HG03571 (cell line): ENCODE data around the gene NPEPL1.
"Not testable (repeated sequence)": the region's sequence is repeated elsewhere in the genome, so short reads cannot be mapped to it uniquely, and the experiment has no call there.

Source experiments
- ATAC-seq: cut with Tn5 transposase; IDR thresholded peaks from one replicate; pipeline ENCODE4 v1.9.1; 2021; ENCODE audit not compliant: unreplicated experiment

Gene NPEPL1

DNA sequence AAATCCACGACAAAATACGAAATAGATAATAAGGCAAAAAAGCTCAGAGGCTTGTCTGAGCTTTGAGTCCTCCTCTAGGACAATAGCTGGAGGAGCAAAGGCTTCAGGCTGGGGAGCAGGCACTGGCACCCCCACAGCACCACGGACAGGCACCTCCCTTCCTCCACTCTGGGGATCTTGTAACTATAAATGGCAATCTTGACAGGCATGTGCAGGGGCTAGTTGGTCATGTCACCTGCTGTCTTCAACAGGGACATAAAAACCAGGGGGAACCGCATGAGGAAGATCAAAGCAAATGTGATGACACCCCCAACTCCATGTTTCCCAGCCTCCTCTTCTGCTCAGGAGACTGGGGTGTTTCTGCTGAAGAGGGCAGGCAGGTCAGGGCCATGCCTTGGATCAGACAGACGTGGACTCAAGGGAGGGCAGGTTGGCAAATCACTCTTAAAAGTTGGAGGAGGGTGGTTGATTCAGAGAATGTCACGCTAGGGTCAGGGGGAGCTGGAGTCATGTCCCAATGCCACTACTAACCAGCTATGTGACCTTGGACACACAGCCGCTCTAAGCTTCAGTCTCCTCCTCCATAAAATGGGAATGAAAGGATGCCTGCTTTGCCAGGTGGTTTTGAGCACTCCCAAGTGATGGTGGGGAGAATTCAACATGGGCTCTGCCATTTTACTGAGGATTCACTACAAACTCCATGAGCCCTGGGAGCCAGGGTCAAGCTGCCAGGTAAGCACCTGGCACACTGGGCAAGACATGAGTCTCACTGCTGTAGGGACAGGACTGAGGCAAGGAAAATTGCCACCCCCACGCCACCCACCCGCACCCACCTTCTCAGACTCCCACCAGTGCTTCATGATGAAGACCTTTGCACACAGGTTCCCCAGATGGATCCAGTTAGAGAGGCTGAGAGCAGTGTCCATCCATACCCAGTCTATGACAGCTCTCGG lies 48.0 kb downstream of the NPEPL1 start:
- ATAC-seq, result no peak

DNA sequence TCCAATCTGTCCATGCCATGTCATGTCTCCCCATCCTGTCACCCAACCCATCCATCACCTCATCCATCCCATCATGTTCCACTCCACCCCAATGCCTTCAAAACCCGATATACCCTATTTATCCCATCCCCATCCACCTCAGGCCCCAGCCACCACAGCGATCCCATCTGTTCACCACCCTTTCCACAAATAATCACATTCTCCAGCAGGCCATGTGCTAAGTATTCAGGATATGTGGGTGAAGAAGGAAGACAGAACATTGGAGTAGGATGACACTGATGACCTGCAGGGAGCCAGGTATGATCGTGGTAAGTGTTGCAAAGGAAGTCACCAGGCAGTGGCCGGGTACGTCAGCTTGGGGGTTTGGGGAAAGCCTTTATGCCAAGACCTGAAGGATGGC lies 48.8 kb downstream of the NPEPL1 start:
- ATAC-seq, result no peak

DNA sequence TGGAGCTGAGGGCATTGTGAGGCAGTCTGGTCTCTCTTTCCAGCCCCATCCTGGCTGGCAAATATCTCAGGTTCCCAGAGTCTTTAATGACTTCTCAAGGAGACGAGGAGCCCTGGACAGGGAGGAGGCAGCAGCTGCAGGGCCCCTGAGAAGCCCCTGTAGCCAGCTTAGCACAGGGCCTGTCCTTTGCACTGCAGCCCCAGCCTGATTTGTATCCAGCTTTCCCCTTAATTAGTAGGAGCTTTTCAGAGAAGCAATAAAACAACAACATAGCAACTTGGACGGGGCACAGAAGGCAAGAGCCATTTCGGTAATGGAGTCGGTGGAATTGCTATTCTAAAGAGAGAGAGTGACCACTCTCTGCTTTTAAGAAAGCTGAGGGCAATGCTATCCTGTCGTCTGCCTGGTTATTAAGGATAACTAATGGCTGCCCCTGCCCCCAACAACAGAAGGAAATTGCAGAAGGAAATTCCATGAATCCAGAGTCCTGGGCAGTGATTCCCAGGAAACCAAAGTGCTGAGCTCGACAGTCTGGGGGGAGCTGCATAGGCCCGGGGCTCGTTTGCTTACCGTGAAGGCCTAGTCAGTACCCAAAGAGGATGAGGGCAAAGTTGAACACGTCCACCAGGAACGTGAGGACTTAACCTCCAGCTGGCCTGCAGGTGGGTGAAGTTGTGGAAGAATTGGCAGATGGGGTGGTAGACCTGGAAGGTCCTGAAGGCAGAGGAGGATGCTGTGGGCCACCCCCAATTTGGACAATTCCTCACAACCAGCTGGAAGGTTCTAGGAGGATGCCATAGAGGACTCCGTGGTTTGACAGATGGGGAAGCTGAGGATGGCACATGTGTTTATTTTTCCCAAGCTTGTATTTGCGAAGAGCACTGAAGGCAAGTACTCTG lies 50.3 kb downstream of the NPEPL1 start:
- no peak for ATAC-seq

DNA sequence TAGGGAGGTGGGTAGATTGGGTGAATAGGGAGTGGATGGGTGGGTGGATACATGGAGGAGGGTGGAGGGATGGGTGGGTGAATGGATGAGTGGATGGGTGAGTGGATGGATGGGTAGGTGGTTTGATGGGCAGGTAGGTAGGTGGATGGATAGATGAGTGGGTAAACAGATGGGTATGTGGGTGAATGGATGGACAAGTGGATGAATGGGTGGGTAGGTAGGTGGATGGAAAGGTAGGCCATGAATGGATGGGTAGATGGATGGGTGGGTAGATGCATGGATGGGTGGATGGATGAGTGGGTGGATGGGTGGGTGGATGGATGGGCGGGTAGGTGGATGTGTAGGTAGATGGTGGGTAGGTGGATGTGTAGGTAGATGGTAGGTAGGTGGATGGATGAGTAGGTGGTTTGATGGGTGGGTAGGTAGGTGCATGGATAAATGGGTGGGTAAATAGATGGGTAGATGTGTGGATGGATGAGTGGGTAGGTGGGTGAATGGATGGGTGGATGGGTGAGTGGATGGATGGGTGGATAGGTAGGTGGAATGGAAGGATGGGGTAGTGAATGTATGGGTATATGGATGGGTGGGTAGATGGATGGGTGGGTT lies 51.4 kb downstream of the NPEPL1 start:
- no peak for ATAC-seq

DNA sequence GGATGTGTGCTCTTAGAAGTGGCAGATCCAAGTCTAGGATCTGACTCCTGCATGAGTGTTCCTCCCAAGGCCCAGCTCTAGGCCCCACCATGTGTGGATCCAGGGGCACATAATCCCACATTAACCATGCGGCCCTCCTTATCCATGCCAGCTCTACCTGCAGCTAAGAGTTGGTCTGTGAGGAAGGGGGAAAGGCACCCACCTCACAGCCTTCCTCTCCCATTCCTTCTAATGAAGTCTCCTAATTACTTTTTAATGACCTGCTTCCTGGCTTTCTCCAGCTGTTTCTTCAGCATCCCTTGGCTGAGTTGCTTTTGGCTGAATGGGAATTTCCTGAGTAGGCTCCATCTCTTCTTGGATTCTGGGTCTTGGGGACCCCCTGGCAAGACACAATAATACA lies 52.2 kb downstream of the NPEPL1 start:
- ATAC-seq, result no peak

DNA sequence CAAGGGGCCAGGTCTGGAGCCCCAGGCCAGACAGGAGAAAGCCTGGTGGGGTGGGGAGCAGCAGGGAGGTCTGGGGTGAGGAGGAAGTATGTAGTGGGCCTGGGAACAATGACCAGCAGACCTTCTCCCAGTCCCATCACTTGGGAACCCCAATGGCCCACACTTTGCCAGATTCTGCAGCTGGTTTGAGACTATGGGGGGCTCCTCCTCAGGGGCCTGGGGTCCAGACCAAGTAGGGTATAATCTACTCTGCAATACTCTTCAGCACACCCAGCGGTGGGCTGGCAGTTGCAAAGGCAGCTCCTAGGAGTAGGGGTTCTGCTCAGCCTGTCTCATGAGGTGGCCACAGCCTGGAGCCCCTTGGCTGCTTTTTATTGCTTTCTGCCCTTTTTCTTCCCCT lies 52.8 kb downstream of the NPEPL1 start:
- ATAC-seq, result no peak

DNA sequence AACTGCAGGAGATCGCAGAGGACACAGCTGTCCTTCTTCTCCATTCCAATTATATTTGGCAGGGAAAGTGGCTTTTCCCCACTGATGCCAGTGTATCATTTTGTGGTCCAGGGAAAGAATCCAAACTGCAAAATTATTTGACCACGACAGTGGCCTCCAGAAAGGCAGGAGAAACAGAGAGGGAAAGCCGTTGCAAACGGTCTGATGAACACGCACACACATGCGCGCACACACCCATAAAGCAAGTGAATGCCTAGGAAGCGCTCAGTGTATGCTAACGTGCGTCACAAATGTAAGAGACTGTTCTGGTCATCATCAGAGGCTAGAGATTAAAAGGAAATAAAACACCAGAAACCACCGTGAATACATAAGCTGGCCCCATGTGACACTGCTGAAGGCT lies 54.0 kb downstream of the NPEPL1 start:
- ATAC-seq, result no peak

DNA sequence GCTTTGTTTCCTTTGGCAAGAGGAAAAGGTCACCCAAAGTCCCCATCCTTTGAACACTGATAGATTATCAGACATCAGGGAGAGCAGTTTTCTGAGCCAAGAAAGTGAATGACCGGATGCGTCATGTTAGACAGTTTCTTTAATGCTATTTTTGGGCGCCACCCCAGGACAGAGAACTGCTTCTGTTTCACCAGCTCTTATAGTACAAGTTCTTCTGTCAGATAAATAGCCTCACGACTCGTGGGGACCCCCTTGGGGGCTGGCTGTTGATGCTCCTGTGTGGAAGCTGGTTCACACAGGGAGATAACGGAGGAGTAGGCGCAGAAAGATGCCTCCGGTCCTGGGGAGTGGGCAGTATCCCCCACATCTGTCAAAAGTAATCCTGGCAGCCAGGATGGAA lies 54.6 kb downstream of the NPEPL1 start:
- no peak for ATAC-seq

DNA sequence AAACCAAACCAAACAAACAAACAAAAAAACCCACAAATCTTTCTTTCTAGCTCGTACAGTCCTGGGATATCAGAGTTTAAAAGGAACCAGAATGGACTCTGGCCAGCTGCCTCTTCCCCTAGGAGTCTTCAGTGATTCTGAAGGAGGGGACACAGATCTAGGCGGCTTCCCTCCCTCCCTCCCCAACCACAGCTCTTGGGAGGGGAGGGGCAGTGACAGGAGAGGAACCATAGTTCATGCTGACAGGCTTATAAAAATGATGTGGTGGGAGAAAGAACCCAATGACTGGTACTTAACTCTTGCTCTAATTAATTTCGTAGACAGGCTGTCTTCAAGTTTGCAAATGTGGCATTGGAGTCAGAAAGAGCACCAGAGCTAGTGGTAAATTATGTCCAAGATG lies 56.0 kb downstream of the NPEPL1 start:
- ATAC-seq, result no peak

DNA sequence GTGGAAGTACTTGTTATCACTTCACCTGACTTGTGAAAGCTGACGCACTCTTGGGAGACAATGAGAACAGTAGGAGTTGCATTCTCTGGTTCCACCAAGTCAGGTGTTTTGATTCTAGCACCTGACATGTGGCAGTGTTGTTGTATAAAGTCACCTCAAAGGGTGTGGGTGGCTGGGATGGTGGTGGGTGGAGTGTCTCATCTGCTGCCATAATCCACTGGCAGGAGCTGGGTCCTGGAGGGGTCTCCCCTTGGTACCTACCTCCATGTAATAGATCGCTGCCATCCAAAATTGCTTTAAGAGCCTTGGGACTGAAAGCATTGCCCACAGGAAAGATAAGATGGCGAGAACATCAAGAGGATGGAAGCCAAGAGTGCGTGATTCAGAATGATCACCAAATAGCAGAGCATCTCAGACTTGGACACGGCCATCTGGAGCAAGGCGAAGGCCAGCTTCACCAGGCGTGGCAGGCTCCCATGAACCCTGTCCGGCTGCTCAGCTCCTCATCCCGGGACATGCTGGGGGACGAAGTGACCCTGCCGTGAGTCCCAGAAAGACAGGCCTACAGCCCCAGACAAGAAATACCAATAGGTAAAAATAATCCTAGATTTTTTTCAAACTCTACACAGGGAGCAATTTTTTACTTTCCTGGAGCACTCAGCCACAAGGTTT lies 56.6 kb downstream of the NPEPL1 start:
- no peak for ATAC-seq

DNA sequence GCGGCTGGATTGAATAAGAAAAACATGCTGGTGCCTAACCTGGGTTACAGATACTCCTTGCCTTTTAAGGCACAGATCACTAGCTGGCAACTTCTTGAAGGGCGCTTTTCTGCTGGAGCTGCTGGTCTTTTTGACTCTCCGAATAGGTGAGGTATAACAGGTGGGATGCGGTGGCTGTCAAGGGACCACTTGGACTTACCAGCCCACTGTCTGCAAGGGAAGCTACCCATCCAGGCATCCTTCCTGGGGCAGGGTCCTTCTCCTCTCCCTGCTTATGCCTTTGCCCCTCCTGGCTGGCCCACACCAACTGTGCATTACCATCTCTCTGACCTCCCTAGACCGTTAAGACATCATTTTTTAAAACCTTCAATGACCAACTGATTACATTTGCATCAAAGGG lies 57.4 kb downstream of the NPEPL1 start:
- ATAC-seq, result no peak

DNA sequence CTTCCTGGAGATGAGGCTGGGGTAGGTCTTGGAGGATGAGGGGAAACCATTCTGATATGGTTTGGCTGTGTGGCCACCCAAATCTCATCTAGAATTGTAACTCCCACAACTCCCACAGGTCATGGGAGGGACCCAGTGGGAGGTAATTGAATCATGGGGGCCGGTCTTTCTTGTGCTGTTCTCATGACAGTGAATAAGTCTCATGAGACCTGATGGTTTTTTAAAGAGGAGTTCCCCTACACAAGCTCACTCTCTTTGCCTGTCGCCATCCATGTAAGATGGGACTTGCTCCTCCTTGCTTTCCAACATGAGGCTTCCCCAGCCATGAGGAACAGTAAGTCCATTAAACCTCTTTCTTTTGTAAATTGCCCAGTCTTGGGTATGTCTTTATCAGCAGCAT lies 58.1 kb downstream of the NPEPL1 start:
- ATAC-seq, result not testable (repeated sequence)

DNA sequence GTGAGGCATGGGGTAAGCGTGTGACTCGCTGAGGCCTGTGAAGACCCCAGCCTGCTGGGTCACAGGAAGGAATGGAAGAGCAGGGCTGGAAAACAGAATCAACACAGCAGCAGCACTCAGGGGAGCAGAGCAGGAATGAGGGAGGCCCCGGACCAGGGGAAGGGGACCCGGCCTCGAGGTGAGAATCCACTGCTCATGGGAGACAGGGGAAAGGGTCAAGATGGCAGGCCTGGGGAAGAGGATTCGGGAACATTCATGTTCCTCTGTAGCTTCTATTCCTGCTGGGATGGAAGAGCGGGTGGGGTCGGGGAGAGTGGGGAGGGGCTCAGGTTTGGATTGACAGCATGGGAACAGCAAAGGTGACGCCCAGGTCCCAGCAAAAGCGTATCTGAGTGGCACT lies 59.4 kb downstream of the NPEPL1 start:
- no peak for ATAC-seq

DNA sequence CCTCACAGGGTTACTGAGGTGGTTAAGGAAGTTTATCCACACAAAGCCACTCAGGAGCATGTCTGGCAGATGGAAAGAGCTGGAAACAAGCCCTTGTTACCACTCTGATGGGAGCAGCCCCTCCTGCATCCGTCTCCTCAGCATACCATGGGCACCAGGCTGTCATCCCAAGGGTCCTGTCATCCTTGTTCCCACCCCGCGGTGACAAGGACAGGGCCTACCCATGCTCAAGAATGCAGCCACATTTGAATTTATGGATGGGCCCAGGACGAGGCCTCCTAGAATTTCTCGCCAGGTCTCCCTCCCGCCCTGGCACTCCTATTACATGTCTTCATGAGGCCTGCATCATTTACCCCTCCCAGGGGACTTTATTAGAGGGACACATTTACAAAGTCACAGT lies 60.0 kb downstream of the NPEPL1 start:
- ATAC-seq, result no peak

DNA sequence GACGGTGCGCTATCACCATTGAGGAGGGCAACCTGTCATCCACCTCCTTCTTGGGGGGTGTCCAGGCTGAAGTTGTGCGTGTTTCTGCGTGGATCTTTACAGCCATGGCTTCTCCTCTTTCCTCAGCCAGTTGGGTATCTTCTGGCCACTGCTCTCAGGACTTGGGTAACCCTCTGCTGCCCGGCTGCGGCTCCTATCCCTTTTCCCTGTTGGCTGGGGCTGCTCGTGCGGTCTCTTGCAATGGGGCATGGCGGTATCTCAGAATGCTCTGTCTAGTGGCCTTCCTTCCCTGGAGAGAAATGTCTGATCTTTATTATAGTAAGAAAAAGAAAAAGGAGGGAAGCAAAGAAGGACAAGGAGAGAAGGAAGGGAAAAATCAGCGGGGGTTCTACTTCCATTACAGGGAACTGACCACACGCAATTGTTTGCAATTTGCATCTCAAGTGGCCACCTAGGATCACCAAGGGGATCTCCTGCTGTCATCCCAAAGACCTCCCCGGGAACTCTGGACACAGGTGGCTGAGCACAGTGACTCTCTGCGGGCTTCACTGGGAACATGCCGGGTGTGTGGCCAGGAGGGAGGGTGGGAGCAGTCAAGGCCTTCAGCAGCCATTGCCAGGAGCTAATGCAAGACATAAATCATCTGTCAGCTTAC lies 60.8 kb downstream of the NPEPL1 start:
- no peak for ATAC-seq

DNA sequence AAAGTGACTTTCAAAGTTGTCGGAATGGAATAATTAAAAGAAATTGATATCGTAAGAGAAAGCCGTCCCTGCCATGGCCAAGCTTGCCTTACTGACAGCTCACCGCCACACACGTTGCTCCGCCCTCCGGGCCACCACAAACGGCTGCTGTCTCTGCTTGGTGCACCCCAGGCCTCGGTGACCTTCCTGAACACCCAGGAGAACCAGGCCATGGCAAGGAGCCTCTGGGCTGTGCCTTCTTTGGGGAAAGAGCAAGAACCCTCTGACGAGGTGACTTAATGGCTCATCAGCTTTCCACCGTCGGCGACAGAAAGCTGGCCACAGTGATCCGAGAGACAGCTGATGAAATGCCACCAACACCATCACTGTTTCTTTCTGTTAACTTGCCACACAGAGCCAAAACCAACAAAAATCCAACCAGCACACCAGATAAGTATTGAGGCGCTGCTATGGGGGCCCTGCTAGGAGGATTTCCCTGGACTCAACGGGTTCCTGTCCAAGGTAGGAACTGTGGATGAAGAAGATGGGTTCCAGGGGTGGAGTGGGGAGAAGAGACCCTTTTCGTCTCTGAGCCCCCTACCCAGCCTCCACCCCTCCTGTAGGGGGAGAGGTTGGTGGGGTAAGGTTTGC lies 61.4 kb downstream of the NPEPL1 start:
- no peak for ATAC-seq

DNA sequence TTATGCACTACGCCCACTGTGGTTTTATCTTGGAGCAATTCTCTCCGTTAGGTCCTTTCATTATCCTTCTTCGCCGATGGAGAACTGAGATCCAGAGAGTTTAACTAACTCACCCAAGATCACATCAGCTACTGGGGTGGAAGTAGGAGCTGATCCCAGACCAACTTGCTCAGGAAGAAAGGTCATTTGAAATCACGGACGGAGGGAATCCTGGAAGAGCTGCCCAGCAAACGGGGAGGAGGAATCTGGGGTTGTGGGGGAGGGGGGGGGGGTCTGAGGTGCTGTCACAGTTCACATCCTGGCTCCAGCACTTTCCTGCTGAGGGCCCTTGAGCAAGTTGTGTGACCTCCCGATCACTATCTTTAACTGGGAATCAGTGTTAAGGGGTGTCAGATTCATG lies 62.0 kb downstream of the NPEPL1 start:
- no peak for ATAC-seq

DNA sequence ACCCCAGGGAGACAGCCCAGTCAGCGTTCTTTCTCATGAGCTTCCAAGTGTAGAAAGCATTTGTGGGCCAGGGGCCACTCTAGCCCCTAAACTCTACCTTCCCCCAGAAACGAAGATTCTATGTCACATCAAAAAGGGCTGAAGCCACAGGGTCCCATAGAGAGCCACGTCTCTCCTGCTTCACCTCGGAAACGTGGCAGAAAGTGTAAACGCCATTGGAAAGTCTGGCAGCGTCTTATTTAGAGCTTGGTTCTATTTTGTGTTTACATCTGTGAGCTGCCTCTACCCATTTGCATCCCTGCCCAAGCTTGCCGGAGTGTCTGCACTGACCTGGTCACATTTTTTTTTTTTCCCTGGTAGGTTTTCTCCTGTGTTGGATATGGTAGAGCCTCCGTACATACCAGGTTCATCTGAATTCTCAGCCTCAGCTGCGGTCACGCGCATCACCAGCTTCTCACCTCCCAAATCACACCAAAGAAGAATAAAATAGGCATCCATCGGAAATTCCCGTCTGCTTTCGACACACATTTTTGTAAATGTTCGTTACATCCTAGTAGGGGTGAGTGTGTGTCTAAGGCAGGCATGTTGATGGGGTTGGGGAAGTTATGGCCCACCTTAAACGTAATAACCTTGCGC lies 62.6 kb downstream of the NPEPL1 start:
- ATAC-seq, result no peak

DNA sequence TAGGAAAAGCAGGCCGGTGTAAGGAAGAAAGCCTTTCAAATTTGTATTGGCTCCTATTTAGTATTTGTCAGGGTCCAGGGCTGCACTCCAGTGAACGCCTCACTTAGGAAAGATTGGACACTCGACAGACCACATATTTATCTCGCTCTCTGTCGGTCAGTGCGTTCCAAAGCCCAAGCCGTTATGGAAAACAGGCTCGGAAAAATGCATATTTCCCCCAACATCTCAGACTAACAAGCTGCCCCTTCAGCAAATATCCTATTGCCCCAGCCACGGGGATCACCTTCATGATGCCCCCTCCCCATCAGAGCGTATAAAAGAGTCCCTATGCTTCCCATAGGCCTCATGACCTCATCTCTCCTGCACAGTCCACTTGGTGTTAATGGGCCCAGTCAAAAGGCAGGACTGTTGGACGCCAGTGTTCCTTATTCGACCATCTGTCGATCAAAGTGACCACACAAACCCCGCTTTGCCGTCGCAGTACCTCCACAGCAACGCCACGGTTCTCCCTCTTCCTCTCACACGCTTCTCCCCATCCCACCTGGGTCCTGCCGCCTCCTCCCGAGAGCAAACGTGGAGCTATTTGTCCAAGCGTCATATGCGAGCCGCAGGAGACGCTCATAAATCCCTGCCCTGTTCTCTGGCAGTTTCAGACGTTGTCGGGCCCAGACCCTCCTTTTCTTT lies 63.3 kb downstream of the NPEPL1 start:
- ATAC-seq, result no peak
